Measurements from ENCODE around the gene PIN1. TPM values are rescaled to one million over a fixed set of nuclear protein-coding genes. Genes with fewer than 3 reads are reported as not detected.

The PIN1 gene
- total and polyA plus RNA-seq, 2 of the 13 experiments (the other 11 are each of a cell fraction or from before 2014, with no cell fraction given): 31.9 to 72.0 TPM

GRCh38 chr19:9858766-9859165, 23.6 kb downstream of the PIN1 start:
- ChIA-PET POLR2A (no interaction called here), CTCF (ENCODE audit: low intra/inter-chr PET ratio, low total read pairs) (no interaction called here)
- no TSS peak for BruUV-seq (replicated peaks)
- no peaks in the 10 kb centered on the region for H4K20me1 ChIP-seq (ENCODE audit: insufficient read depth, low read length)
- TF ChIP-seq ZNF670 (CRISPR knock-in tag; IDR thresholded peaks at IDR 0.05; ENCODE audit: borderline replicate concordance) (no peak), ZEB1 (IDR thresholded peaks at IDR 0.05; ENCODE audit: insufficient replicate concordance, low read depth) (peak; percentile 86)
- H3K27me3 ChIP-seq (ENCODE audit: control insufficient read depth in 1 of 2, insufficient read depth in 2 of 2, low read length in 2 of 2): peaks cover 4 to 15% of the 10 kb centered on the region in 2 experiments; a peak in 3 of 5 replicates
- intact Hi-C loops (cut with micrococcal nuclease; ENCODE audit: unreplicated experiment) (no loop called here), in situ Hi-C loops (cut with HindIII; ENCODE audit: extremely low pct_ligation_motif_present, low pct_unique_long_range_greater_than_20kb) (no loop called here)
- no peaks in the 10 kb centered on the region for H3K79me2 ChIP-seq (ENCODE audit: insufficient read depth, low read length)
- no peaks in the 10 kb centered on the region for H3K9me3 ChIP-seq (ENCODE audit: low read length)
- H3K4me2 ChIP-seq (ENCODE audit: low read depth, low read length): no peak overlapping the region
- H3K4me3 ChIP-seq (replicated peaks in 1 of 3; ENCODE audit: insufficient read depth in 1 of 3, low read depth in 2 of 3, low read length in 3 of 3): no peak overlapping the region
- H3K4me1 ChIP-seq (ENCODE audit: insufficient read depth, low read length): peaks cover 17% of the 10 kb centered on the region
- no peak overlapping the region for H3K9ac ChIP-seq (ENCODE audit: insufficient read depth, low read depth, low read length)
- no peaks in the 10 kb centered on the region for H3K36me3 ChIP-seq (replicated peaks in 1 of 2; ENCODE audit: control insufficient read depth in 1 of 2, insufficient read depth in 2 of 2, low read length in 2 of 2)
- FAIRE-seq (no peak), DNase-seq (ENCODE audit: low spot score) (no peak), ATAC-seq (no peak)
- H3K27ac ChIP-seq (ENCODE audit: extremely low read length, insufficient read depth, low read length): no peak overlapping the region
- no peak overlapping the region for H2AFZ ChIP-seq (ENCODE audit: low read length)

GRCh38 chr19:9860407-9860806, 25.3 kb downstream of the PIN1 start:
- H3K36me3 ChIP-seq (replicated peaks in 1 of 2; ENCODE audit: control insufficient read depth in 1 of 2, insufficient read depth in 2 of 2, low read length in 2 of 2): no peaks in the 10 kb centered on the region
- H3K4me2 ChIP-seq (ENCODE audit: low read depth, low read length): no peak overlapping the region
- WGBS (ENCODE audit: low lambda C conversion rate): 44% methylated on average over 3 of the region's 8 CpGs
- H3K4me1 ChIP-seq (ENCODE audit: insufficient read depth, low read length): peaks cover 7% of the 10 kb centered on the region; the same call in 1 of the 2 replicates
- no peaks in the 10 kb centered on the region for H4K20me1 ChIP-seq (ENCODE audit: insufficient read depth, low read length)
- ChIA-PET POLR2A (no interaction called here), CTCF (ENCODE audit: low intra/inter-chr PET ratio, low total read pairs) (no interaction called here)
- FAIRE-seq: no peak
- no TSS peak for BruUV-seq (replicated peaks)
- ATAC-seq: no peak
- no peaks in the 10 kb centered on the region for H3K9me3 ChIP-seq (ENCODE audit: low read length)
- no peak overlapping the region for H2AFZ ChIP-seq (ENCODE audit: low read length)
- no peak overlapping the region for H3K27ac ChIP-seq (ENCODE audit: extremely low read length, insufficient read depth, low read length)
- no peak overlapping the region for H3K9ac ChIP-seq (ENCODE audit: insufficient read depth, low read depth, low read length)
- peaks cover 4 to 18% of the 10 kb centered on the region in 2 experiments; a peak in 3 of 5 replicates for H3K27me3 ChIP-seq (ENCODE audit: control insufficient read depth in 1 of 2, insufficient read depth in 2 of 2, low read length in 2 of 2)
- no peaks in the 10 kb centered on the region for H3K79me2 ChIP-seq (ENCODE audit: insufficient read depth, low read length)
- in situ Hi-C loops (cut with HindIII; ENCODE audit: extremely low pct_ligation_motif_present, low pct_unique_long_range_greater_than_20kb) (no loop called here), intact Hi-C loops (cut with micrococcal nuclease; ENCODE audit: unreplicated experiment) (no loop called here)
- no peak for DNase-seq (ENCODE audit: low spot score)
- no peak overlapping the region for H3K4me3 ChIP-seq (replicated peaks in 1 of 3; ENCODE audit: insufficient read depth in 1 of 3, low read depth in 2 of 3, low read length in 3 of 3)
- TF ChIP-seq ELK4 (CRISPR knock-in tag; IDR thresholded peaks at IDR 0.05; ENCODE audit: borderline replicate concordance) (no peak), MTA3 (CRISPR knock-in tag; IDR thresholded peaks at IDR 0.05) (no peak), ZBTB14 (CRISPR knock-in tag; IDR thresholded peaks at IDR 0.05) (no peak), NKX3-1 (CRISPR knock-in tag; IDR thresholded peaks at IDR 0.05) (no peak), NR1H2 (CRISPR knock-in tag; IDR thresholded peaks at IDR 0.05; ENCODE audit: borderline replicate concordance, low read depth) (no peak), ZNF546 (CRISPR knock-in tag; conservative IDR thresholded peaks at IDR 0.05) (no peak), TGIF2 (CRISPR knock-in tag; IDR thresholded peaks at IDR 0.05) (no peak), RBAK (CRISPR knock-in tag; IDR thresholded peaks at IDR 0.05) (no peak), BCL3 (CRISPR knock-in tag; IDR thresholded peaks at IDR 0.05) (no peak), BATF2 (CRISPR knock-in tag; IDR thresholded peaks at IDR 0.05) (no peak), ZNF547 (CRISPR knock-in tag; IDR thresholded peaks at IDR 0.05) (no peak), ATM (IDR thresholded peaks at IDR 0.05; ENCODE audit: borderline replicate concordance) (no peak)
